H9 (cell line): ENCODE results near the gene MESP1. TPM values are rescaled to one million over a fixed set of nuclear protein-coding genes. Genes with fewer than 3 reads are reported as not detected.

Experiments used
- DNase-seq: peaks from one replicate; pipeline ENCODE4 v3.0.0-alpha.2; 2017
- H2AFZ ChIP-seq: one replicate; pipeline ENCODE4 v1.6.1; 2013; ENCODE audit warnings: mild to moderate bottlenecking, low read length, control low read depth, moderate library complexity
- H2AK5ac ChIP-seq: 2 replicates; pipeline ENCODE4 v1.6.1; 2013; ENCODE audit warnings: low read length, control low read depth, mixed read lengths; ENCODE audit not compliant: insufficient read length
- H2BK120ac ChIP-seq: one replicate; pipeline ENCODE4 v1.6.1; 2013; ENCODE audit warnings: low read depth, mild to moderate bottlenecking, low read length, control low read depth, inconsistent platforms; ENCODE audit not compliant: poor library complexity, severe bottlenecking
- H2BK12ac ChIP-seq: 2 replicates; pipeline ENCODE4 v1.6.1; 2013; ENCODE audit warnings: low read length, control low read depth, mixed read lengths, low read depth; ENCODE audit not compliant: insufficient read length
- H2BK15ac ChIP-seq: 2 replicates; pipeline ENCODE4 v1.6.1; 2013; ENCODE audit warnings: low read depth, low read length, control low read depth
- H2BK20ac ChIP-seq: one replicate; pipeline ENCODE4 v1.6.1; 2013; ENCODE audit warnings: low read depth, mild to moderate bottlenecking, low read length, control low read depth, inconsistent platforms; ENCODE audit not compliant: poor library complexity, severe bottlenecking
- H2BK5ac ChIP-seq: 2 replicates; pipeline ENCODE4 v1.6.1; 2013; ENCODE audit warnings: low read length, control low read depth, mixed read lengths; ENCODE audit not compliant: insufficient read length
- H3K14ac ChIP-seq: 2 replicates; pipeline ENCODE4 v1.6.1; 2013; ENCODE audit warnings: low read length, control low read depth; ENCODE audit not compliant: insufficient read depth
- H3K18ac ChIP-seq: 2 replicates; pipeline ENCODE4 v1.6.1; 2013; ENCODE audit warnings: low read depth, mild to moderate bottlenecking, mixed read lengths, low read length, control low read depth; ENCODE audit not compliant: insufficient read length
- H3K23ac ChIP-seq: 2 replicates; pipeline ENCODE4 v1.6.1; 2013; ENCODE audit warnings: low read length, control low read depth, mixed read lengths, low read depth; ENCODE audit not compliant: insufficient read length
- H3K23me2 ChIP-seq: 2 replicates; pipeline ENCODE4 v1.6.1; 2013; ENCODE audit warnings: low read depth, mild to moderate bottlenecking, mixed read lengths, low read length, control low read depth; ENCODE audit not compliant: insufficient read length, poor library complexity, severe bottlenecking
- H3K27ac ChIP-seq: 2 replicates; pipeline ENCODE4 v1.5.1; 2013; ENCODE audit warnings: low read length, control low read depth, mixed read lengths, low read depth; ENCODE audit not compliant: insufficient read length
- H3K27me3 ChIP-seq: 2 replicates; pipeline ENCODE4 v1.6.1; 2013; ENCODE audit warnings: low read length, control low read depth, inconsistent platforms; ENCODE audit not compliant: insufficient read depth
- H3K4ac ChIP-seq: 2 replicates; pipeline ENCODE4 v1.6.1; 2013; ENCODE audit warnings: low read depth, mild to moderate bottlenecking, control low read depth, inconsistent platforms, low read length, moderate library complexity
- H3K4me1 ChIP-seq: 2 replicates; pipeline ENCODE4 v1.6.1; 2013; ENCODE audit warnings: low read length, control low read depth, inconsistent platforms; ENCODE audit not compliant: insufficient read depth
- H3K4me2 ChIP-seq: 2 replicates; pipeline ENCODE4 v1.6.1; 2013; ENCODE audit warnings: low read length, control low read depth, mixed read lengths; ENCODE audit not compliant: insufficient read length, insufficient read depth
- H3K56ac ChIP-seq: 2 replicates; pipeline ENCODE4 v1.6.1; 2013; ENCODE audit warnings: low read depth, mild to moderate bottlenecking, mixed read lengths, low read length, control low read depth; ENCODE audit not compliant: insufficient read length
- H3K79me1 ChIP-seq: 2 replicates; pipeline ENCODE4 v1.6.1; 2013; ENCODE audit warnings: low read depth, mild to moderate bottlenecking, moderate library complexity, low read length, control low read depth, inconsistent platforms; ENCODE audit not compliant: insufficient read depth, poor library complexity, severe bottlenecking
- H3K79me2 ChIP-seq: 2 replicates; pipeline ENCODE4 v1.6.1; 2013; ENCODE audit warnings: low read length, control low read depth, inconsistent platforms; ENCODE audit not compliant: insufficient read depth
- H3K9ac ChIP-seq: 2 replicates; pipeline ENCODE4 v1.6.1; 2013; ENCODE audit warnings: low read length, control low read depth, mixed read lengths; ENCODE audit not compliant: insufficient read length; ENCODE audit errors: extremely low read depth
- H3K9me3 ChIP-seq: one replicate; pipeline ENCODE4 v1.6.1; 2013; ENCODE audit warnings: low read depth, low read length, inconsistent platforms; ENCODE audit not compliant: control insufficient read depth
- H3T11ph ChIP-seq: one replicate; pipeline ENCODE4 v1.6.1; 2013; ENCODE audit warnings: mild to moderate bottlenecking, low read length, control low read depth, inconsistent platforms
- H4K20me1 ChIP-seq: one replicate; pipeline ENCODE4 v1.6.1; 2013; ENCODE audit not compliant: control insufficient read depth, insufficient read length, insufficient read depth
- H4K5ac ChIP-seq: 2 replicates; pipeline ENCODE4 v1.6.1; 2013; ENCODE audit warnings: low read depth, mild to moderate bottlenecking, mixed read lengths, low read length, control low read depth; ENCODE audit not compliant: insufficient read length
- H4K8ac ChIP-seq: replicated peaks from 2 replicates; pipeline ENCODE4 v1.6.1; 2013; ENCODE audit warnings: low read length, control low read depth, mixed read lengths, low read depth; ENCODE audit not compliant: insufficient read length
- H4K91ac ChIP-seq: 2 replicates; pipeline ENCODE4 v1.6.1; 2013; ENCODE audit warnings: low read depth, mild to moderate bottlenecking, moderate library complexity, mixed read lengths, low read length, control low read depth; ENCODE audit not compliant: insufficient read length
- H3K27ac Mint-ChIP-seq, 3 experiments: 2 replicates in 2 of 3; 3 replicates in 1 of 3; pipeline ENCODE4 v1.8.0; 2020 to 2021; ENCODE audit warnings: mixed read lengths in 3 of 3, mild to moderate bottlenecking in 1 of 3, moderate library complexity in 1 of 3
- H3K27me3 Mint-ChIP-seq: 2 replicates; pipeline ENCODE4 v1.8.0; 2021; ENCODE audit warnings: low read depth, mild to moderate bottlenecking, moderate library complexity, mixed read lengths
- H3K36me3 Mint-ChIP-seq, 3 experiments: 2 replicates in 2 of 3; 3 replicates in 1 of 3; pipeline ENCODE4 v1.8.0; 2020 to 2021; ENCODE audit warnings: low read depth in 3 of 3, mixed read lengths in 3 of 3; ENCODE audit not compliant: insufficient read depth in 1 of 3
- H3K4me1 Mint-ChIP-seq, 2 experiments: 2 replicates each; pipeline ENCODE4 v1.8.0; 2020; ENCODE audit warnings: mixed read lengths in 2 of 2
- H3K4me3 Mint-ChIP-seq, 2 experiments: 2 replicates in 1 of 2; 3 replicates in 1 of 2; pipeline ENCODE4 v1.8.0; 2020 to 2021; ENCODE audit warnings: mild to moderate bottlenecking in 2 of 2, mixed read lengths in 2 of 2, moderate library complexity in 1 of 2
- H3K9me3 Mint-ChIP-seq, 2 experiments: 2 replicates in 1 of 2; 3 replicates in 1 of 2; pipeline ENCODE4 v1.8.0; 2020; ENCODE audit warnings: mild to moderate bottlenecking in 2 of 2, mixed read lengths in 2 of 2, moderate library complexity in 1 of 2
- CTCF ChIP-seq: fragments of 200-600 bp; sonication (generic); conservative IDR thresholded peaks from 3 replicates; pipeline ENCODE4 v1.8.0; 2021; ENCODE audit warnings: antibody characterized with exemption, mild to moderate bottlenecking
- WGBS: extraction: QIAGEN DNeasy Blood & Tissue Kit; methylation state at CpG from one replicate; pipeline ENCODE4 v1.1.7; 2013; ENCODE audit warnings: missing lambda C conversion rate, low lambda C conversion rate, mixed read lengths; ENCODE audit not compliant: insufficient read length; ENCODE audit errors: extremely low coverage; 5-methylcytosine and 5-hydroxymethylcytosine counted together
- total RNA-seq: library from RNA; stranded (reverse); gene quantifications from 2 replicates; pipeline ENCODE4 v1.2.1, GENCODE V29; 2021

Gene MESP1
- total RNA-seq, 1 experiment from 2014 or later: not detected

DNA sequence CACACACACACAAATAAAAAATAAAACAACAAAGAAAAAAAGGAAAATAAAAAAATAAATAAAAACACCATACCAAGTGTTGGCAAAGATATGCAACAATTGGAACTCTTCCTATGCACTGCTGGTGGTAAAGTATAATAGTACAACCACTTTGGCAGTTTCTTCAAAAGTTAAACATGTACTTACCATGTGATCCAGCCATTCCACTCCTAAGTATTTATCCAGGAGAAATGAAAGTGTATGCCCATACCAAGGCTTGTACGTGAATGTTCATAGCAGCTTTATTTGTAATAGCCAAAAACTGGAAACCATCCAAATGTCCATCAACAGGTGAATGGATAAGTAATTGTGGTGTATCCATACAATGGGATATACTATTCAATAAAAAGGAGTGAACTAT is 43.5 kb downstream of the MESP1 start:
- Histone ChIP-seq H2AFZ (no peak overlapping the region), H3K4me1 (no peaks in the 10 kb centered on the region), H3K79me2 (no peaks in the 10 kb centered on the region), H3K23ac (no peak overlapping the region), H3K18ac (no peak overlapping the region), H3K14ac (no peak overlapping the region), H3K4ac (no peak overlapping the region), H3T11ph (no peak overlapping the region), H3K79me1 (no peaks in the 10 kb centered on the region), H4K5ac (no peak overlapping the region), H3K56ac (no peak overlapping the region), H2BK15ac (no peak overlapping the region), H3K4me2 (no peak overlapping the region), H4K20me1 (no peaks in the 10 kb centered on the region), H2BK120ac (no peak overlapping the region), H3K9me3 (no peaks in the 10 kb centered on the region), H3K27me3 (no peaks in the 10 kb centered on the region), H2BK20ac (no peak overlapping the region), H3K23me2 (no peaks in the 10 kb centered on the region), H2BK5ac (no peak overlapping the region), H2AK5ac (no peak overlapping the region), H3K9ac (no peak overlapping the region), H4K91ac (no peak overlapping the region), H4K8ac (no peak overlapping the region), H3K27ac (no peak overlapping the region), H2BK12ac (no peak overlapping the region)
- DNase-seq: no peak
- Mint-ChIP-seq H3K9me3 (no peaks in the 10 kb centered on the region), H3K36me3 (no peaks in the 10 kb centered on the region), H3K27ac (no peak overlapping the region), H3K27me3 (peaks cover 6% of the 10 kb centered on the region), H3K4me1 (no peaks in the 10 kb centered on the region), H3K4me3 (no peak overlapping the region)
- no CpG with 5 or more reads among the region's 1 CpG for WGBS
- no peak for TF ChIP-seq CTCF
